Tongue (tissue), 2 donors: ENCODE results near the gene CHST10. TPM values are rescaled to one million over a fixed set of nuclear protein-coding genes. Genes with fewer than 3 reads are reported as not detected.

Experiments used
- small RNA-seq: library from RNA; depleted of rRNA; stranded (forward); fragments of <200 nt; gene quantifications from one replicate; pipeline ENCODE3, GENCODE V24; 2014; ENCODE audit warnings: low replicate concordance
- total RNA-seq: library from RNA; depleted of rRNA; stranded (reverse); fragments of >200 nt; gene quantifications from one replicate; pipeline ENCODE4 v1.2.3, GENCODE V29; 2014

Gene CHST10
- total RNA-seq, 1 donor from 2014 or later: 21.4 TPM

Small RNA genes lying within 50 kb of the gene (small RNA-seq; reads per million reads assigned to genes)
- not detected for gene AC012493.2
- not detected for gene AC012493.3

Other genes with a start within 250 kb of the CHST10 start
- gene LONRF2, start 95.2 kb downstream of the CHST10 start, total RNA-seq: 5.1 TPM
- gene NMS, start 52.8 kb upstream of the CHST10 start, total RNA-seq: not detected
- gene PDCL3, start 145.3 kb upstream of the CHST10 start, total RNA-seq: 20.9 TPM